ENCODE results near the gene DHRS1.

DNA sequence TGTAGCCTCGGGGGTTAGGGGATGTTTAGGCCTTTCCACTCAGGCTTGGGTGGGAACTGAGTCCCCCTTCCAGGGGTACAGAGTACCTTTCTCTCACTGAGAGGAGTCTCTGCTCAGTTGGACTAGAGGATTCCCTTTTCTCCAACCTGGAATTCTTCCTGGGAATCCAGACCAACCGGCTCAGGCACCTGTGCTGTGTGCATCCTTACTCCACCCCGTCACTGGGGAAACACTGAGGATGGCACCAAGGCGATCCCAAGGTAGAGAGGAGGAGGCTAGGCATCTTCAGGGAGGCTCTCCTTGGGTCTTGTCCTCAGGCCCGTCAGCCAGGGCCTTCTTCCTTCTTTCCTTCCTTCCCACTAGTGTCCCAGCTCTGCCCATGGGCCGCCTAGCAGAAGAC is 35.7 kb downstream of the DHRS1 start:
- TF ChIP-seq MAX (IDR thresholded peaks at IDR 0.05) (no peak), EP300 (IDR thresholded peaks at IDR 0.05) (no peak), HOXA7 (CRISPR knock-in tag; IDR thresholded peaks at IDR 0.05) (no peak), USF2 (IDR thresholded peaks at IDR 0.05) (no peak), ZFP36 (IDR thresholded peaks at IDR 0.05; ENCODE audit: borderline replicate concordance, partially characterized antibody) (no peak), RAD21 (conservative IDR thresholded peaks at IDR 0.05 in 1 of 2, IDR thresholded peaks at IDR 0.05 in 1 of 2) (no peak), ZNF302 (CRISPR knock-in tag; IDR thresholded peaks at IDR 0.05) (no peak), SREBF2 (IDR thresholded peaks at IDR 0.05) (no peak), KDM1A (IDR thresholded peaks at IDR 0.05; ENCODE audit: low read depth) (no peak), MYC (IDR thresholded peaks at IDR 0.05; ENCODE audit: borderline replicate concordance, low read length) (no peak)
- TF ChIP-seq, protein P1, sequence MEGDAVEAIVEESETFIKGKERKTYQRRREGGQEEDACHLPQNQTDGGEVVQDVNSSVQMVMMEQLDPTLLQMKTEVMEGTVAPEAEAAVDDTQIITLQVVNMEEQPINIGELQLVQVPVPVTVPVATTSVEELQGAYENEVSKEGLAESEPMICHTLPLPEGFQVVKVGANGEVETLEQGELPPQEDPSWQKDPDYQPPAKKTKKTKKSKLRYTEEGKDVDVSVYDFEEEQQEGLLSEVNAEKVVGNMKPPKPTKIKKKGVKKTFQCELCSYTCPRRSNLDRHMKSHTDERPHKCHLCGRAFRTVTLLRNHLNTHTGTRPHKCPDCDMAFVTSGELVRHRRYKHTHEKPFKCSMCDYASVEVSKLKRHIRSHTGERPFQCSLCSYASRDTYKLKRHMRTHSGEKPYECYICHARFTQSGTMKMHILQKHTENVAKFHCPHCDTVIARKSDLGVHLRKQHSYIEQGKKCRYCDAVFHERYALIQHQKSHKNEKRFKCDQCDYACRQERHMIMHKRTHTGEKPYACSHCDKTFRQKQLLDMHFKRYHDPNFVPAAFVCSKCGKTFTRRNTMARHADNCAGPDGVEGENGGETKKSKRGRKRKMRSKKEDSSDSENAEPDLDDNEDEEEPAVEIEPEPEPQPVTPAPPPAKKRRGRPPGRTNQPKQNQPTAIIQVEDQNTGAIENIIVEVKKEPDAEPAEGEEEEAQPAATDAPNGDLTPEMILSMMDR (IDR thresholded peaks at IDR 0.05), result no peak
- TF ChIP-seq, protein P2, sequence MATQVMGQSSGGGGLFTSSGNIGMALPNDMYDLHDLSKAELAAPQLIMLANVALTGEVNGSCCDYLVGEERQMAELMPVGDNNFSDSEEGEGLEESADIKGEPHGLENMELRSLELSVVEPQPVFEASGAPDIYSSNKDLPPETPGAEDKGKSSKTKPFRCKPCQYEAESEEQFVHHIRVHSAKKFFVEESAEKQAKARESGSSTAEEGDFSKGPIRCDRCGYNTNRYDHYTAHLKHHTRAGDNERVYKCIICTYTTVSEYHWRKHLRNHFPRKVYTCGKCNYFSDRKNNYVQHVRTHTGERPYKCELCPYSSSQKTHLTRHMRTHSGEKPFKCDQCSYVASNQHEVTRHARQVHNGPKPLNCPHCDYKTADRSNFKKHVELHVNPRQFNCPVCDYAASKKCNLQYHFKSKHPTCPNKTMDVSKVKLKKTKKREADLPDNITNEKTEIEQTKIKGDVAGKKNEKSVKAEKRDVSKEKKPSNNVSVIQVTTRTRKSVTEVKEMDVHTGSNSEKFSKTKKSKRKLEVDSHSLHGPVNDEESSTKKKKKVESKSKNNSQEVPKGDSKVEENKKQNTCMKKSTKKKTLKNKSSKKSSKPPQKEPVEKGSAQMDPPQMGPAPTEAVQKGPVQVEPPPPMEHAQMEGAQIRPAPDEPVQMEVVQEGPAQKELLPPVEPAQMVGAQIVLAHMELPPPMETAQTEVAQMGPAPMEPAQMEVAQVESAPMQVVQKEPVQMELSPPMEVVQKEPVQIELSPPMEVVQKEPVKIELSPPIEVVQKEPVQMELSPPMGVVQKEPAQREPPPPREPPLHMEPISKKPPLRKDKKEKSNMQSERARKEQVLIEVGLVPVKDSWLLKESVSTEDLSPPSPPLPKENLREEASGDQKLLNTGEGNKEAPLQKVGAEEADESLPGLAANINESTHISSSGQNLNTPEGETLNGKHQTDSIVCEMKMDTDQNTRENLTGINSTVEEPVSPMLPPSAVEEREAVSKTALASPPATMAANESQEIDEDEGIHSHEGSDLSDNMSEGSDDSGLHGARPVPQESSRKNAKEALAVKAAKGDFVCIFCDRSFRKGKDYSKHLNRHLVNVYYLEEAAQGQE (IDR thresholded peaks at IDR 0.05), result no peak
- TF ChIP-seq, protein P3, sequence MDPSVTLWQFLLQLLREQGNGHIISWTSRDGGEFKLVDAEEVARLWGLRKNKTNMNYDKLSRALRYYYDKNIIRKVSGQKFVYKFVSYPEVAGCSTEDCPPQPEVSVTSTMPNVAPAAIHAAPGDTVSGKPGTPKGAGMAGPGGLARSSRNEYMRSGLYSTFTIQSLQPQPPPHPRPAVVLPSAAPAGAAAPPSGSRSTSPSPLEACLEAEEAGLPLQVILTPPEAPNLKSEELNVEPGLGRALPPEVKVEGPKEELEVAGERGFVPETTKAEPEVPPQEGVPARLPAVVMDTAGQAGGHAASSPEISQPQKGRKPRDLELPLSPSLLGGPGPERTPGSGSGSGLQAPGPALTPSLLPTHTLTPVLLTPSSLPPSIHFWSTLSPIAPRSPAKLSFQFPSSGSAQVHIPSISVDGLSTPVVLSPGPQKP (IDR thresholded peaks at IDR 0.05; ENCODE audit: low read depth, low read length), result no peak

Data from A549 (cell line).